SK-N-SH (cell line): ENCODE results near the gene GOLT1A. TPM values are rescaled to one million over a fixed set of nuclear protein-coding genes. Genes with fewer than 3 reads are reported as not detected.

Source experiments
- CTCF ChIA-PET: fragments of 300-600, 350-600 bp; formaldehyde crosslinking; extraction: SDS; loops from one replicate; lab custom pipeline; 2021; lab: Yijun Ruan, JAX
- POLR2A ChIA-PET: fragments of 350-600 bp; sonication (Branson Sonifier 250); formaldehyde crosslinking; extraction: SDS; loops from one replicate; lab custom pipeline; 2020; ENCODE audit warnings: antibody characterized with exemption, inconsistent platforms; lab: Yijun Ruan, JAX
- DNase-seq: peaks from one replicate; pipeline ENCODE4 v3.0.0; 2012
- H2AFZ ChIP-seq: fragments of 200-600 bp; sonication (generic); 2 replicates; pipeline ENCODE4 v1.8.1; 2016; ENCODE audit warnings: antibody characterized with exemption, mild to moderate bottlenecking, low read depth
- H3F3A ChIP-seq: fragments of 200-600 bp; sonication (generic); replicated peaks from 2 replicates; pipeline ENCODE3; 2016; ENCODE audit warnings: antibody characterized with exemption, mild to moderate bottlenecking; ENCODE audit not compliant: insufficient read depth
- H3K27ac ChIP-seq, 2 experiments: fragments of 200-500 bp in 1 of 2; fragments of 200-600 bp in 1 of 2; sonication (Bioruptor generic) in 1 of 2; sonication (generic), shearing (Covaris generic) in 1 of 2; 2 replicates each; pipeline versions ENCODE4 v1.5.1 to v1.6.1; 2014 to 2016; ENCODE audit warnings: low read depth in 2 of 2, inconsistent platforms in 1 of 2, low read length in 1 of 2, mild to moderate bottlenecking in 1 of 2, mixed read lengths in 1 of 2
- H3K27me3 ChIP-seq: fragments of 200-600 bp; sonication (generic), shearing (Covaris generic); 2 replicates; pipeline ENCODE4 v1.6.1; 2016; ENCODE audit warnings: mixed run types; ENCODE audit not compliant: insufficient read depth
- H3K36me3 ChIP-seq, 2 experiments: fragments of 200-500 bp in 1 of 2; fragments of 200-600 bp in 1 of 2; sonication (Bioruptor generic) in 1 of 2; sonication (generic) in 1 of 2; replicated peaks in 1 of 2; 2 replicates each; pipeline versions ENCODE3 to v1.5.1; 2014 to 2016; ENCODE audit warnings: low read length in 1 of 2, mild to moderate bottlenecking in 1 of 2; ENCODE audit not compliant: insufficient read depth in 2 of 2, control insufficient read depth in 1 of 2
- H3K4me1 ChIP-seq, 2 experiments: fragments of 200-500 bp in 1 of 2; fragments of 200-600 bp in 1 of 2; sonication (Bioruptor generic) in 1 of 2; sonication (generic), shearing (Covaris generic) in 1 of 2; 2 replicates each; pipeline versions ENCODE4 v1.5.1 to v1.6.1; 2014 to 2016; ENCODE audit warnings: low read depth in 1 of 2, low read length in 1 of 2, mixed run types in 1 of 2; ENCODE audit not compliant: insufficient read depth in 2 of 2, control insufficient read depth in 1 of 2
- H3K4me2 ChIP-seq: fragments of 200-600 bp; sonication (generic), shearing (Covaris generic); 2 replicates; pipeline ENCODE4 v1.6.1; 2017; ENCODE audit warnings: mixed run types
- H3K4me3 ChIP-seq, 2 experiments: fragments of 200-500 bp in 1 of 2; fragments of 200-600 bp in 1 of 2; sonication (Bioruptor generic) in 1 of 2; sonication (generic), shearing (Covaris generic) in 1 of 2; 2 replicates each; pipeline versions ENCODE4 v1.5.1 to v1.8.1; 2014 to 2016; ENCODE audit warnings: low read depth in 2 of 2, inconsistent platforms in 1 of 2, low read length in 1 of 2, mild to moderate bottlenecking in 1 of 2, mixed read lengths in 1 of 2, moderate library complexity in 1 of 2
- H3K79me2 ChIP-seq: fragments of 200-600 bp; sonication (generic); 2 replicates; pipeline ENCODE4 v1.8.1; 2017; ENCODE audit warnings: mild to moderate bottlenecking; ENCODE audit not compliant: insufficient read depth
- H3K9ac ChIP-seq: fragments of 200-600 bp; sonication (generic); 2 replicates; pipeline ENCODE4 v1.6.1; 2017; ENCODE audit warnings: mixed run types
- H3K9me2 ChIP-seq: fragments of 200-600 bp; sonication (generic); 2 replicates; pipeline ENCODE4 v1.6.1; 2017; ENCODE audit warnings: mixed run types
- H3K9me3 ChIP-seq: fragments of 200-600 bp; sonication (generic); 2 replicates; pipeline ENCODE4 v1.6.1; 2017; ENCODE audit warnings: mixed run types, mild to moderate bottlenecking, moderate library complexity
- H4K20me1 ChIP-seq: fragments of 200-600 bp; sonication (generic); 2 replicates; pipeline ENCODE4 v1.6.1; 2017; ENCODE audit warnings: mild to moderate bottlenecking, mixed run types; ENCODE audit not compliant: insufficient read depth
- CHD2 ChIP-seq: fragments of 150-350 bp; IDR thresholded peaks from 2 replicates; pipeline ENCODE4 v1.6.1; 2018; ENCODE audit warnings: low read length; ENCODE audit not compliant: partially characterized antibody
- ELF1 ChIP-seq: IDR thresholded peaks from 2 replicates; pipeline ENCODE4 v1.4.0; 2012
- FOSL2 ChIP-seq: IDR thresholded peaks from 2 replicates; pipeline ENCODE4 v1.4.0; 2012; ENCODE audit warnings: low read depth, mild to moderate bottlenecking, moderate library complexity, borderline replicate concordance
- GATA2 ChIP-seq: sonication (generic); formaldehyde crosslinking; IDR thresholded peaks from 2 replicates; pipeline ENCODE4 v1.5.0; 2020; ENCODE audit warnings: mild to moderate bottlenecking, missing genetic modification reagents
- NFIC ChIP-seq: IDR thresholded peaks from 2 replicates; pipeline ENCODE4 v1.4.0; 2012; ENCODE audit warnings: borderline replicate concordance
- NRF1 ChIP-seq: IDR thresholded peaks from 2 replicates; pipeline ENCODE4 v1.6.1; 2012; ENCODE audit warnings: low read depth, mild to moderate bottlenecking, low read length
- POLR2AphosphoS5 ChIP-seq: IDR thresholded peaks from 2 replicates; pipeline ENCODE4 v1.6.1; 2012; ENCODE audit warnings: low read depth, low read length
- RAD21 ChIP-seq: IDR thresholded peaks from 2 replicates; pipeline ENCODE4 v1.6.1; 2012; ENCODE audit warnings: mild to moderate bottlenecking, low read length
- RCOR1 ChIP-seq: fragments of 150-350 bp; IDR thresholded peaks from 2 replicates; pipeline ENCODE4 v1.6.1; 2017; ENCODE audit warnings: antibody characterized with exemption, low read length
- RXRA ChIP-seq: IDR thresholded peaks from 2 replicates; pipeline ENCODE4 v1.4.0; 2012; ENCODE audit warnings: low read depth, mild to moderate bottlenecking, borderline replicate concordance
- SIN3A ChIP-seq: IDR thresholded peaks from 2 replicates; pipeline ENCODE4 v1.6.1; 2012; ENCODE audit warnings: low read depth, mild to moderate bottlenecking, low read length, moderate library complexity, borderline replicate concordance
- SMC3 ChIP-seq: IDR thresholded peaks from 2 replicates; pipeline ENCODE4 v1.6.1; 2012; ENCODE audit warnings: low read depth, low read length, improper control_type of control experiment
- TAF1 ChIP-seq: IDR thresholded peaks from 2 replicates; pipeline ENCODE4 v1.6.1; 2012; ENCODE audit warnings: low read depth, mild to moderate bottlenecking, low read length, moderate library complexity, borderline replicate concordance
- WGBS: methylation state at CpG from one replicate; pipeline ENCODE4 v1.1.6; 2017; ENCODE audit warnings: low lambda C conversion rate; 5-methylcytosine and 5-hydroxymethylcytosine counted together
- polyA plus RNA-seq, 3 experiments: library from polyadenylated mRNA; depleted of rRNA; stranded (reverse); fragments of >200 nt; gene quantifications; 2 replicates each; pipeline ENCODE4 v1.2.3, GENCODE V29; 2012
- TF ChIP-seq, protein P1 (sequence below): IDR thresholded peaks from 2 replicates; pipeline ENCODE4; 2012
- TF ChIP-seq, protein P2 (sequence below): IDR thresholded peaks from 2 replicates; pipeline ENCODE4 v1.4.0; 2012; ENCODE audit warnings: low read depth, borderline replicate concordance
- TF ChIP-seq, protein P3 (sequence below): IDR thresholded peaks from 2 replicates; pipeline ENCODE4 v1.4.0; 2012; ENCODE audit warnings: low read depth
- TF ChIP-seq, protein P4 (sequence below): IDR thresholded peaks from 2 replicates; pipeline ENCODE4 v1.4.0; 2012; ENCODE audit warnings: low read depth, borderline replicate concordance

GOLT1A gene
- polyA plus RNA-seq, 1 of the 3 experiments (the other 2 are of a cell fraction): not detected

DNA sequence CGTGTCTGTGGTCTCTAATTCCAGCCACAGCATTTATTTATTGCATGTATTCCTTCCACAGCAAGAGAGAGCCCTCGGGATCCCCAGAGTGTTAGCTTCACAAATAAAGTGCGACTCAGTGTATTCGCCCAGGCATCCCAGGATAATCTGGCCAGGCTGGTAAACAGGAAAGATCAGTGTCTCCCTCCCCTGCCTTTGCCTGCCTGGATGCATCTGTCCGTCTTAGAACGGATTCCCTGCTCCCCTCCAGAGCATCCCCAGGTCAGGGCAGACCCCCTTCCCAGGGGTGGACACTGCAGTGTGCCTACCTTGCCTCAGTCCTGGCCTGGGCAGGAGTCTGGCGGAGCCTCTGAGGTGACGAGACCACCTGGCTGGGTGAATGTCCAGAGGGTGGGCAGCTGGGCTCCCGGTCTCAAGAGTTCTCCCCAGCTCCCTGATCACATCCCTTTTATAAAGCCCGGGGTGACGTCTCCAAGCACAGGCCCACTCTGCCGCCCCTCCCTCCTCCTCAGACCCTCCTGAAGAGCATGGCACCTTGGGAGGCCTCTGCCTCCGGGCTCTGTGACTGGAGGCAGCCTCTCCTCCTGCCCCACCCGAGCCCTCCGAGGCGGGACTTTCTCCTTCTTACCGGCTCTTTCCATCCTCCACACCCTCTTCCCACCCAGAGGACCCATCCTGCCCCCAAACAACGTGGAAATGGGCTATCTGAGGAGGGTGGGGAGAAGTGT is 17.6 kb downstream of the GOLT1A start, which contains the start of gene KISS1:
TSS of gene KISS1 (minus strand) at position 424 of the 728 bp plus-strand sequence. CDS start 3,615 bp downstream, outside the sequence.
- WGBS: 64% methylated on average over 13 of the region's 18 CpGs
- no peak within 1 kb of the TSS for H3K27ac ChIP-seq
- no peaks in the 10 kb centered on the region for H3K9me2 ChIP-seq
- peaks cover 2 to 26% of the 10 kb centered on the region in 2 experiments; a peak in 2 of 4 replicates for H3K4me1 ChIP-seq
- TF ChIP-seq FOSL2: no peak
- TF ChIP-seq RCOR1: no peak
- no peak for TF ChIP-seq CHD2
- TF ChIP-seq, protein P1, sequence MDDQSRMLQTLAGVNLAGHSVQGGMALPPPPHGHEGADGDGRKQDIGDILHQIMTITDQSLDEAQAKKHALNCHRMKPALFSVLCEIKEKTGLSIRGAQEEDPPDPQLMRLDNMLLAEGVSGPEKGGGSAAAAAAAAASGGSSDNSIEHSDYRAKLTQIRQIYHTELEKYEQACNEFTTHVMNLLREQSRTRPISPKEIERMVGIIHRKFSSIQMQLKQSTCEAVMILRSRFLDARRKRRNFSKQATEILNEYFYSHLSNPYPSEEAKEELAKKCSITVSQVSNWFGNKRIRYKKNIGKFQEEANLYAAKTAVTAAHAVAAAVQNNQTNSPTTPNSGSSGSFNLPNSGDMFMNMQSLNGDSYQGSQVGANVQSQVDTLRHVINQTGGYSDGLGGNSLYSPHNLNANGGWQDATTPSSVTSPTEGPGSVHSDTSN: no peak
- no peak for TF ChIP-seq NRF1
- TF ChIP-seq TAF1: no peak
- no peak for TF ChIP-seq SMC3
- TF ChIP-seq POLR2AphosphoS5: no peak
- TF ChIP-seq GATA2 (CRISPR knock-in tag): no peak
- no peak for TF ChIP-seq NFIC
- no peak for TF ChIP-seq SIN3A
- no peak for TF ChIP-seq RAD21
- no peak for TF ChIP-seq RXRA
- TF ChIP-seq, protein P2, sequence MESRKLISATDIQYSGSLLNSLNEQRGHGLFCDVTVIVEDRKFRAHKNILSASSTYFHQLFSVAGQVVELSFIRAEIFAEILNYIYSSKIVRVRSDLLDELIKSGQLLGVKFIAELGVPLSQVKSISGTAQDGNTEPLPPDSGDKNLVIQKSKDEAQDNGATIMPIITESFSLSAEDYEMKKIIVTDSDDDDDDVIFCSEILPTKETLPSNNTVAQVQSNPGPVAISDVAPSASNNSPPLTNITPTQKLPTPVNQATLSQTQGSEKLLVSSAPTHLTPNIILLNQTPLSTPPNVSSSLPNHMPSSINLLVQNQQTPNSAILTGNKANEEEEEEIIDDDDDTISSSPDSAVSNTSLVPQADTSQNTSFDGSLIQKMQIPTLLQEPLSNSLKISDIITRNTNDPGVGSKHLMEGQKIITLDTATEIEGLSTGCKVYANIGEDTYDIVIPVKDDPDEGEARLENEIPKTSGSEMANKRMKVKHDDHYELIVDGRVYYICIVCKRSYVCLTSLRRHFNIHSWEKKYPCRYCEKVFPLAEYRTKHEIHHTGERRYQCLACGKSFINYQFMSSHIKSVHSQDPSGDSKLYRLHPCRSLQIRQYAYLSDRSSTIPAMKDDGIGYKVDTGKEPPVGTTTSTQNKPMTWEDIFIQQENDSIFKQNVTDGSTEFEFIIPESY: no peak
- TF ChIP-seq, protein P3, sequence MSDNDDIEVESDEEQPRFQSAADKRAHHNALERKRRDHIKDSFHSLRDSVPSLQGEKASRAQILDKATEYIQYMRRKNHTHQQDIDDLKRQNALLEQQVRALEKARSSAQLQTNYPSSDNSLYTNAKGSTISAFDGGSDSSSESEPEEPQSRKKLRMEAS: no peak
- TF ChIP-seq, protein P4, sequence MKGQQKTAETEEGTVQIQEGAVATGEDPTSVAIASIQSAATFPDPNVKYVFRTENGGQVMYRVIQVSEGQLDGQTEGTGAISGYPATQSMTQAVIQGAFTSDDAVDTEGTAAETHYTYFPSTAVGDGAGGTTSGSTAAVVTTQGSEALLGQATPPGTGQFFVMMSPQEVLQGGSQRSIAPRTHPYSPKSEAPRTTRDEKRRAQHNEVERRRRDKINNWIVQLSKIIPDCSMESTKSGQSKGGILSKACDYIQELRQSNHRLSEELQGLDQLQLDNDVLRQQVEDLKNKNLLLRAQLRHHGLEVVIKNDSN: no peak
- no peak for TF ChIP-seq ELF1
- peak within 1 kb of the TSS; percentile 19; the same call in 1 of the 2 replicates for H3K4me2 ChIP-seq
- no peaks in the 10 kb centered on the region for H3F3A ChIP-seq
- no peaks in the 10 kb centered on the region for H3K36me3 ChIP-seq
- CTCF ChIA-PET: interaction anchor here (0.6 to 1.2 kb wide), 3 partner anchors 11 to 167 kb away, joined by 3 to 7 read pairs (median 3); no protein-coding TSS in a partner anchor
- H3K9me3 ChIP-seq: no peaks in the 10 kb centered on the region
- no peaks in the 10 kb centered on the region for H4K20me1 ChIP-seq
- no peak for DNase-seq
- POLR2A ChIA-PET: no interaction called here
- no peaks in the 10 kb centered on the region for H3K79me2 ChIP-seq
- no peak within 1 kb of the TSS for H3K4me3 ChIP-seq
- H3K9ac ChIP-seq: no peak within 1 kb of the TSS; the same call in 1 of the 2 replicates
- peak within 1 kb of the TSS; percentile 22; the same call in 1 of the 2 replicates for H2AFZ ChIP-seq
- H3K27me3 ChIP-seq: no peaks in the 10 kb centered on the region
